GM21381 (cell line): ENCODE data around the gene UBR4.

Experiments
- ATAC-seq: cut with Tn5 transposase; IDR thresholded peaks from one replicate; pipeline ENCODE4 v1.9.1; 2021; ENCODE audit warnings: mild to moderate bottlenecking, moderate library complexity; ENCODE audit not compliant: unreplicated experiment

The UBR4 gene

GRCh38 chr1:19040010-19040680 is 169.9 kb downstream of the UBR4 start:
- ATAC-seq = no peak

- ATAC-seq = no peak
These were observed 171.3 kb downstream of the UBR4 start for GRCh38 chr1:19038732-19039131.

DNA sequence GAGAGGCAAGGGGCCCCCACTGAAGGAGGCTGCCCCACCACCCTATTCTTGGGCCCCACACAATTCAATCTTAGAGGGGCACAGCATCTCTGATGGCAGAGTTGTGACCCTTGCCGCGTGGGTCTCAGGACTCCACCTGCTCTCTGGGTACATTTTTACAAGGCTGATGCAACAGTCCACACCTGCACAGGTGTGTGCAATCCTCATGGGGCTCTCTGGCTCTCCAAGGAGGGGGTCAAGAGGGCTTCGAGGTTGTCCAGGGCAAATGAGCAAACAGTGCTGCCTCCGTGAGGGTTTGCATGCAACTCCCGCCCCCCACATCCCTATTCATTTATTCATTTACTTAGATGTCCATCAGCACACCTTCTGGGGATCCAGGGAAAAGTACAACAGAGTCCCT is 172.0 kb downstream of the UBR4 start:
- no peak for ATAC-seq

DNA sequence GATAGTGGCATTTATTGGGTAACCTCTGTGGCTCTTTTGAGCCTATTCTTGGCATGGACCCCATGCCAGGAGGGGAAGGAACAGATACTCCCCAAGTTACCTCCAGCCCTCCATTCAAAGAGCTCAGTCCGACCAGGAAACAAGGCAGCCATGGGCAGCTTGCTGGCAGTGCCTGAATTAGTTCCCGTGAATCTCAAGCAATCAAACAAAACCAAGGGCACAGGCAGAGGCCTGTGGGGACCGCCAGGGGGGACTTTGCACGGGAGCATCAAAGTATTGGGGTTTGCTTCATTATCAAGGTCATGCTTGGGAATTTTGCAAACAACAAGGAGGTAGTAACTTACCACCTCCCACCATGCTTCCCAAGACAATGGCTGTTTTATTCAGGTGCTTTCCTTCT is 172.4 kb downstream of the UBR4 start:
- ATAC-seq = no peak

- no peak for ATAC-seq
These were observed 173.1 kb downstream of the UBR4 start for GRCh38 chr1:19036813-19037605.

DNA sequence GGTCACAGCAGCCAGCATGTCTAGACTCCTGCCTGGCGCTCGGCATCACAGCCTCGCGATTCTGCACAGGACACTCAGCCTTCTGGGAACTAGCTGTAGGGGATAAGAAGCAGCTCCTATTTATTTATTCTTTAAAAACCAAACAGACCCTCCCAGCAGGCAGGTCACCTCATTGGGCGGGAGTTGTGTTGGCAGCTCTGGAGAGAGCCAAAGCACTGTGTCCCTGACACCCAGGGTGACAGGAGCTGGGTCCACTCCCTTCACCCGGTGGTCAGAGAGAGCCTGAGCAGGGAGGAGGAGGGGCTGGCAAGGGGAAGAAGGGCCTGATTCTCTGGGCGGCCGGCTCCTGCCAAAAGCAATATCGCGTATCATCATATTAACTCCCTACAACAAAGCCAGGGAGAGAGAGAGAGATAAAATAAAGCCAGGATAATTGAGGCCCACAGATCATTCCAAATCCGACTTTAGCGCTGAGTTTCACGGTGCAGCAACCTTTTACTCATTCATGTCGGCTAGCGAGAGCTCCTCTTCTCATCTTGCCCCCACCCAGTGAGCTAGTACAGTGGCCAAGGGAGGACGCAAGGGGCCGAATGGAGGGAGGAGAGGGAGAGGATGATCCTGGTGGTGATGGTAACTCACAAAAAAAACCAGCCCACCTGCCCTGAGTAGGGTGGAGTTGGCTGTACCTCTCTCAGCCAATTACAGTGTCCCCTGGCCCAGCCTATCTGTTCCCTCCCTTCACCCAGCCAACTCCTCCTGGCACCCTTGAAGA is 173.8 kb downstream of the UBR4 start:
- ATAC-seq = no peak

DNA sequence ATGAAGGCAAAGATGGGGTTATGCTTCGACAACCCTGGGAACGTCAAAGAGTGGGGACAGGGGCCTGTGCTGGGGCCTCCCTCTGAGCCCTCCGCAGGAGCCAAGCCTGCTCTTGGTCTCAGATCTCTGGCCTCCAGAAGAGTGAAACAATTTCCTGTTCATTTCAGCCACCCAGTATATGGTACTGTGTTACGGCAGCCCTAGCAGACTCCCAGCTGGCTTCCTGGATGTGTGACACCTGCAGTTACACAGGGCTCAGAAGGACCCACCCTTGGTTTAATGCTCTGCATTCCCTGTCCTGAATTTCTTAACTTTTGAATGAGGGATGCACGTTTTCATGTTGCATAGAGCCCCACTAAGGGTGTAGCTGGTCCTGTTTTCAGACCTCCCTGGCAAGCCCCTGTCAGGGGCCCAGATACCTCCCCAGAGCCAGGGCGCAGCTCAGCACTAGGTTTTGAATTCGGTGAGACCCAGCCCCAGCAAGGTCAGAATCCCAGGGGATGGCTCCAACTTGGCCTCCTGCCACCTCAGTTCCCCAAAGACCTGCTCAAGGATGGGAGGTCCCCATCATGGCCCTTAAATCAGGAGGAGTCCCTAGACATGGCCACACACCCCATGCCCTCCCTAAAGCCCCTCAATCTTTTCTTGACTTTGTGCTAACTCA is 174.6 kb downstream of the UBR4 start:
- ATAC-seq = no peak

- no peak for ATAC-seq
These were observed 175.3 kb downstream of the UBR4 start for GRCh38 chr1:19034721-19035120.

- no peak for ATAC-seq
These were observed 176.0 kb downstream of the UBR4 start for GRCh38 chr1:19033926-19034680.

DNA sequence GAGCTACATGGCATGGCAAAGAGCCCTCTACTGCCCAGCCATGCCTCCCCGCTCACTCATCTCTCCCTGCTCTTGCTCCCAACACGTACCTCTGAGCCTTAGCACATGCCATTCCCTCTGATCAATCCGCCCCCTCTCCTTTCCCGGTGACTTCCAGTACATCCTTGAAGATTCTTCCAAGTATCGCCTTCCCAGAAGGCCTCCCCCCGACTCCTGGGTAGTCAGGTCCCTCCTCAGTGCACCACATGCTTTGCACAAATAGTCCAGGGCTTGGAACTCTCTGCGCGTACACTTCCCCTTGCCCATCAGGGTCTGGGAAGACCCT is 176.6 kb downstream of the UBR4 start:
- ATAC-seq = no peak

DNA sequence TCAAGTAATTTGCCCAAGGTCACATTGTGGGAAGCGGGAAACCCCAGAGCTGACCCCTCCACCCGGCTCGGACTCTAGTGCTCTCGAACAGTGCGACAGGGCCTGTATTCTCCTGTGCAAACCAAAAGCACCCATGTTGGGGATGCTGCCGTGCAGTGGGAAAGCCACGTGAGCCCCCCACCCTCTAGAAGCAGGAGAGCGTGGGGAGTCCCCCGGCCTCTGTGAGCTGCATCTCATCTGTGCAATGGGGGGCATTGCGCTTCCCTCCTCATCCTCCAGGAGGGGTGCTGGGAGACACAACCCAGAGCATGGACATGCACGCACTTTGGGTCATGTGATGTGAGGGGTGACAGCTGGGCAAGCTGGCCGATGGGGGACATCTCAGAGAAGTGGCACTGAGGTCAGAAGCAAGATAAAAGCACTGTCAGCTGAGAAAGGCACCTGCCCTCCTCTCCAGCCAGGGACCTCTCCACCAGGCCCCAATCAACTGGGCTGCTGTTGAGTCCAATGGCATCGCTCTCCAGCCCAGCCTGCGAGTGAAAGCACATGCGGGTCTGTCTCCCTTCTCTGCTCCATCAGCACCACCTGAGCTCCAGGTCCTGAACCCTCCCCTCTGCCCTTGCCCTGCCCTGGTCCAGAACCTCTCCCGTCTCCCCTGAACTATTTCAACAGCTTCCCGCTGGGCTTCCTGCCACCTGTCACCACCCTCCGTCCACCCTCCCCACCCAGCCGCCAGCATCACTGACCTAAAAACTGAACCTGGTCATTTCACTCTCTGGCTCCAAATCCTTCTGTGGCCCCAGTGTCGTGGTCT is 177.2 kb downstream of the UBR4 start:
- no peak for ATAC-seq

GRCh38 chr1:19032413-19032695 is 177.7 kb downstream of the UBR4 start:
- ATAC-seq = no peak

DNA sequence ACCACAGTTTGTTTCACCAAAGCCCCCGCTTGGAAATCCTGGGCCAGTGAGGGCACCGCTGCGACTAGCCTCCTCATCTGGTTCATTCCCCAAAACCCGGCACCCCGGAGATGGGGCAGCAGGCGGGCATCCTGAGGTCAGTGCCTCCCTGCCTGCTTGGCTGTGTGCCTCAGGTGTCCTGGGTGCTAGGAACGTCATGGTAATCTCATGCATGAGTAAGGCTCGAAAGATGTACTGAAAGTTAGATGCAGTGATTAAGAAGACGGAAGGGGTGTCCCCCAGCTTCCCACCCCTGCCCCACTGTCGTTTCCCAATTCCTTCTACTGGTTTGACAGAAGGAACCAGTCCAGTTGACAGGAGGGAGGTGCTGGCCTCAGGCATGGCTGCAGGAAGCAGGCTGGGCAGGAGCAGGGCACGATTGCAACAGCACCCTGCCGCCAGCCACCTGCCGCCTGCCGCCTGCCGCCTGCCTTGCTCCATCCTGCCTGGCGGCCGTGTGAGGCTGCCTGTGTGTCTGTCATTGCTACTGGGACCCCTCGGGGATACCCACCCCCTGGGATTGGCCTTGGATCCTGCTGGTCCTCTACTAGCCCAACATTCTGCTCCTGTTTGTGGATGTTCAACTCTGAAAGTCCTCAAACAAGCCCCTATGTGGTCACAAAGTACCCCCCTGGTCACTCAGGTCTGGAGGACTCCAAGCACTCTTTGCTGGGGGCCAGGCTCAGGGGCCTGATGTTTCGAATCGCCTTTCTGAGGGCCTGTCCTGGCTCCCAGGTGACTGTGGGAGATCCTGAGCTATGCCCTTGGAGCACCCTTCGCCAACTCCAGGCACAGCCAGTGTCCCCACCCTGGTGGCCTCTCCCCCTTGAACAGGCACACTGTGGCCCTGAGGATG is 180.6 kb downstream of the UBR4 start:
- no peak for ATAC-seq

- ATAC-seq = no peak
These were observed 181.4 kb downstream of the UBR4 start for GRCh38 chr1:19028546-19029129.

GRCh38 chr1:19028110-19028509 is 182.0 kb downstream of the UBR4 start:
- ATAC-seq = no peak
